GF-D8 (cell line): Measurements from ENCODE around the gene GPR62.

Experiments
- DNase-seq: peaks from one replicate; lab custom pipeline; 2025; lab: John Stamatoyannopoulos, UW

The GPR62 gene

DNA sequence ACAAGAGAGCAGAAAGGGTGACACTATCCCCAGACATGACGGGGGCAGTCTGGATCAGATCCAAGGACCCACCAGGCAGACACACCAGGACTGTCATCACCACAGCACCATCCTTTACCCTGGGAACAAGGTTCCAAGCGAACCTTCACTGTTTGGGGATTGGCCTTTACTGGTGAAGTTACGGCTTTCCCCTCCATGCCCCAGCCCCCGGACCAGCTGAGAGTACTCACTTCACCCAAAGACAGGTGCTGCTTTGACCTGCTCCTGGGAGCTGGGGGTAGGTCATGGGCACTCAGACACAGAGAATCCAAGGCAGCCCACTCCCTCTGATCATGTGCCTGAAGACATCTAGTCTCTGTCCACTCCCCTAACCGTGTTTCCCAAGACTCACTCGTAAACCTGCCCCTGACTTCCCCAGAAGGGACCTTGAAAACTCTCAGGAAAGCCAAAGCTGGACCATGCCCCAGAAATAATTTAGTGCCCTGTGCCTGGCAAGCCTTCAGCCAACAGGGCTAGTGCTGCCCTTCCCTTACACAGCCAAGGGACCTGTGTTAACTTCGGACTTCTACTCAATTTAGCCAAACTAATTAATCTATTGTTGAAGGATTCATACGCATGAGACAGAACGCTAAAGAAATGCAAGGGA lies 16.3 kb upstream of the GPR62 start:
- DNase-seq = no peak

DNA sequence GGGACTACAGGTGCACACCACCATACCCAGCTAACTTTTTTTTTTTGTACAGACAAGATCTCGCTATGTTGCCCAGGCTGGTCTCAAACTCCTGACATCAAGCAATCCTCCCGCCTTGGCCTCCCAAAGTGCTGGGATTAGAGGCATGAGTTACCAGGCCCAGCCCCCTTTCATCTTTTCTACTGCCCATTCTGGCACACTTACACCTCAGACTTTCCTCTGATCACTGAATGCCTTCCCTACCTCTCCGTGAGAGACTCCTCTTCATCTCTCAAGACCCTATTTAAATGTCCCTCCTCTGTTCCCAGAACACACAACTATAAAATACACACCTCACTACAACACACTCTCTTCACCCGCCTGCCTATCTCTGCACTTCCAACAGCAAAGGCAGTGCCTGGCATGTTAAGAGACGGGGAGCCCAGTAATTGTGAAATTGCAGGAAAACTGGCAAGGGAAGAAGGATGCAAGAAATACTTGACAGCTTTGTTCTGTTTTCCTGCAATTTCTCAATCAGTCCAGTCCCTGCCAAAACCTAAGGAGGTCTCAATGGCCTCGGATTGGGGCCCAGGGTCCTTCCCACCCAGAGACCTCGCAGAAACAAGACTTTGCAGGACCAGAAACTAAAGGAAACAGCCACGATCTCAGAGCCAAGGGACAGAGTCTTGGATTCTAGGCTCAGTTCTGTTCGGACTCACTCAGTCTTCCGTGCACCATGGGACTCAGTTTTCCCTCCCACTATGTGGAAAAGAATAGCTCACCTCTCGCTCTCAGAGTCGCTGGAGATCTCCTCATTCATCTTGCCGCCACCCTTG lies 14.3 kb upstream of the GPR62 start:
- DNase-seq = no peak

DNA sequence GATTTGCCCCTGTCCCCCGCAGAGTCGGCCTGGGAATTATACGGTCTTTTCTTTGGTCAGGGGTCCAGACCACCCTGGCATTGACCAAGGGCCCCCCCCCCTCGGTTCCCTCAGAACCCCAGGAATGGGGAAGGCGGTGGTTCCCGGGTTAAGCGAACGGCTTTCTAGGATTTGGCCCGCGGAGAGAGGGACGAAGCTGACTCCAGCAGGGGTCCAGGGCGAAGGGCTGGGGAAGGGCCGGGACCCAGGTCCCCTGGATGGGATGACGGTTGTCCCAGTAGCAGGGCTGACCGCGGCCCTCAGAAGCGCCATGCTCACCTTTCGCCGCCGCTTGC lies 13.8 kb upstream of the GPR62 start:
- DNase-seq = no peak

DNA sequence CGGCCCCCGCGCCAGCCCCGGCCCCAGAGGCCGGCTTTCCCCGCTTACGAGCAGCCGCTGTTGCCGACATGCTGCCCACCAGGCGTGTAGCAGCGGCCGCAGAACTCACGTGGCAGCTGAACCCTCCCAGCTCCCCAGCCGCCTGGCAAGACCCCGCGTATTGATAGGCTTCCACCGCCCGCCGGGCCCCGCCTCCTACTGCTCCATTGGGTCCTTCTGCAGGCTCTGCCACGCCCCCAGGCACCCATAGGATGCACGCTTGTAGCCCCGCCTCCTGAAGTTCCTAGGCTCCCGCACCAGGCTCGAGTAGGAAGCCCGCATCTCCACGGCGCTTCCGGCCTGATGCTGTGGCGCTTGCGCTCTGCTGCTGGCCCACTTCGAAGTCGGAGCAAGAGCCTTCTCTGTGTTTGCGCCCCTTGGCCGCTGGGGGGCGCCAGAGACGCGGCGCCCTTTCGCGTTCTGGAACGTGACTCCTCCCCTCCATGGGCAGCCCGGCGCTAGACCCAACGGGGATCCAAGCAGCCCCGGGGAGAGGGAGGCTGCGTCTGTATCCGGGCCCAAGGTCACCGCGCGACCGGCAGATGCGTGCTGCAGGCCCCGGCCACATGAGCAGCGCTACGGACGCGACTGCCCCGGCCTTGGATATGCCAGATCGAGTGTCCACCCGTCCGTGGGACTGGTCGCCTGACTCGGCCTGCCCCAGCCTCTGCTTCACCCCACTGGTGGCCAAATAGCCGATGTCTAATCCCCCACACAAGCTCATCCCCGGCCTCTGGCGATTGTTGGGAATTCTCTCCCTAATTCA lies 13.2 kb upstream of the GPR62 start, which contains the start of the genes PARP3 and RRP9:
Gene PARP3 (plus strand): TSS at position 566 of the 805 bp plus-strand sequence. CDS start 993 bp downstream, outside the sequence.
Gene RRP9 (minus strand): TSS at position 107 of the 805 bp plus-strand sequence. CDS start 37 bp downstream, at position 70.
- DNase-seq = peak; percentile 99

DNA sequence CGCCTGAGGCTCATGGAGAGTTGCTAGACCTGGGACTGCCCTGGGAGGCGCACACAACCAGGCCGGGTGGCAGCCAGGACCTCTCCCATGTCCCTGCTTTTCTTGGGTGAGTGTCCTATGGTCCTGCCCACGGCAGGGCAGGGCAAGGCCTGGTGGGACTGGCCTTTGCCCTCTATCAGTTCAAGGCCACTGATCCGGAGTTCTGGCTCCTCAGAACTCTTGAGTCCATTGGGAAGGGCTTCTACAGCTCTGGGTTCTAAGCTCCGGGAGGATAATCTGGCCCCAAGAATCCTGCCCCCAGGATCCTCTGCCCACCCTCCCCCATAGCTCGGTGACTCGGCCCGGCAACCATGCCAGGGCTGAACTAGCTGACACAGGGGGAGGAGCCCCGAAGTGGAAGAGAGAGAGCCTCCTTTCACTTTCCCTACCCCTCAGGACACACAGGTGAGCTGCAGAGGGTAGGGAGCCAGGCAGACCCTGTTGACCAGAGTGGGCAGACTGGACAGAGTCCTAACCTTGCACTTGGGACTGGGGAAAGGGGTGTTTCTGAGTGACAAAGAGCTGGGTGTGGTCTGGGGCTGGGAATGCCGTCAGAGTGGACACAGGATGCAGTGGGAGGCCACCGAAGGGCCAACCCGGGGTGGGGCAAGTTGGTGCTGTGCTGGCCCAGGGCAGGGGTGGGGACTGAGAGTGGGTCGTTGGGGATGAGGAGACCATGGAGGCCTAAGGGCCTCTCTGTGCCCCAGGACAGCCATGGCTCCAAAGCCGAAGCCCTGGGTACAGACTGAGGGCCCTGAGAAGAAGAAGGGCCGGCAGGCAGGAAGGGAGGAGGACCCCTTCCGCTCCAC lies 12.4 kb upstream of the GPR62 start:
- DNase-seq = peak; percentile 21

DNA sequence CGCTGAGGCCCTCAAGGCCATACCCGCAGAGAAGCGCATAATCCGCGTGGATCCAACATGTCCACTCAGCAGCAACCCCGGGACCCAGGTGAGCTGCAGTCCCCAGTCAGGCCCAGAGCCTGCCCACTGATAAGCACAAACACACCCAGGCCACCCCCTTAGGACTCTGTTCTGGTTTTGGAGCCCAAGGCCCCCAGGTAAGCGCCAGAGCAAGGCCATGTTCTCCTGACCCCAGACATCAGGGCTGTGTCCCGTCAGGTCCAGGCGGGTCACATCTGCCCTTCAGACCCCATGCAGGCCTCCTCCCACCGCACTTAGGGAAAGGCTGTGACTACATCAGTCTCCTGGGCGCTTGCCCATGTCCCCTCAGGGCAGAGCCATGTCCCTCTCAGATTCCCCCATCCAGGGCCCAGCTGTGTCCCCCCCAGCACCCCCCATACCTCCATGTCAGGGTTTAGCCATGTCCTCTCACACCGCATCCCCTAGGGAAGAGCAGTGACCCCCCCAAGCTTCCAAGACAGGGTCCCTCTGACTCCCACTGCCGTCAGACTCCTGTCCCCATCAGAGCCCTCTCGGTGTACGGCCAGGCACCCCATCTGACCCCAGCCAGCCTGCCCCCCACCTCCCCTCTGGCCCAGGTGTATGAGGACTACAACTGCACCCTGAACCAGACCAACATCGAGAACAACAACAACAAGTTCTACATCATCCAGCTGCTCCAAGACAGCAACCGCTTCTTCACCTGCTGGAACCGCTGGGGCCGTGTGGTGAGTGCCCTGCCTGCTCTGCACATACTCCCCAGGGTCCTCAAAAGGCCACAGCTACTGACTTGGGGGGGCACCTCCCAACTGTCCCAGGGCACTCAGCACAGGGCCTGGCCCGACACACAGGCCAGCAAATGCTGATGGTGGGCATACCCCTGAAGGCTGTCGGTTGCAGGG lies 11.5 kb upstream of the GPR62 start:
- no peak for DNase-seq

DNA sequence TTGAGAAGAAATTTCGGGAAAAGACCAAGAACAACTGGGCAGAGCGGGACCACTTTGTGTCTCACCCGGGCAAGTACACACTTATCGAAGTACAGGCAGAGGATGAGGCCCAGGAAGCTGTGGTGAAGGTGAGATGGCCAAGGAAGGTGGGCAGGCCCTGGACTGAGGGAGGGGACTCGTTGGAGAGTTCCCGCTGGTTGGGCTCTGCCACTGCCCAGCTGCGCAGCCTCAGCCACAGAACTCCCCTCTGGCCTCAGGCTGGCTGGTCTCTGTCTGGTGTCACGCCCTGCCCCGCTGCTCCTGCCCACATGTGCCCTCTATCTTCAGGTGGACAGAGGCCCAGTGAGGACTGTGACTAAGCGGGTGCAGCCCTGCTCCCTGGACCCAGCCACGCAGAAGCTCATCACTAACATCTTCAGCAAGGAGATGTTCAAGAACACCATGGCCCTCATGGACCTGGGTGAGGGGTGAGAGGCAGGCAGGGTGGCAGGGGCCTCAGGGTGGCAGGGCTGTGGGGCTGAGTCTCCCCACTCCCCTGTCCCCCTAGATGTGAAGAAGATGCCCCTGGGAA lies 10.6 kb upstream of the GPR62 start:
- no peak for DNase-seq

DNA sequence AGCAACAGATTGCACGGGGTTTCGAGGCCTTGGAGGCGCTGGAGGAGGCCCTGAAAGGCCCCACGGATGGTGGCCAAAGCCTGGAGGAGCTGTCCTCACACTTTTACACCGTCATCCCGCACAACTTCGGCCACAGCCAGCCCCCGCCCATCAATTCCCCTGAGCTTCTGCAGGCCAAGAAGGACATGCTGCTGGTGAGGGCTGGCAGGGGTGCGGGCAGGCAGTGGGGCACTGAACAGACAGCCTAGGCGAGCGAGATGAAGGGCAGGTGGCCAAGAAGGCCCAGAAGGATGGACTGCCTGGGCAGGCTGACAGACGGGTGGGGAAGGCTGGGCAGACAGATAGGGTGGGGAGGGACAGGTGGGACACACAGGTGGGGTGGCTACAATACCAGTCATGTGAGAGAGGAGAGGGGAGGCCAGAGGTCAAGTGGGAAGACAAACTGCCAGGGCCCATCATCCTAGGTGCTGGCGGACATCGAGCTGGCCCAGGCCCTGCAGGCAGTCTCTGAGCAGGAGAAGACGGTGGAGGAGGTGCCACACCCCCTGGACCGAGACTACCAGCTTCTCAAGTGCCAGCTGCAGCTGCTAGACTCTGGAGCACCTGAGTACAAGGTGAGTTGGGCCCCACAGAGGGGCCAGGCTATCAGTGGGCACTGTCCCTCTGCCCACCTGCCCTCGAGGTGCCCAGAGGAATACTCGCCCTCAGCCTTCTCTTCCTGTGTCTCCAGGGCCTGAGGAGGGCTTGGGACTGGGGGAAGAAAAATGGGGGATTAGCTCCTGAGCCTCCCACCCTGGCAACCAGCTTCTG lies 9.9 kb upstream of the GPR62 start:
- DNase-seq = no peak

DNA sequence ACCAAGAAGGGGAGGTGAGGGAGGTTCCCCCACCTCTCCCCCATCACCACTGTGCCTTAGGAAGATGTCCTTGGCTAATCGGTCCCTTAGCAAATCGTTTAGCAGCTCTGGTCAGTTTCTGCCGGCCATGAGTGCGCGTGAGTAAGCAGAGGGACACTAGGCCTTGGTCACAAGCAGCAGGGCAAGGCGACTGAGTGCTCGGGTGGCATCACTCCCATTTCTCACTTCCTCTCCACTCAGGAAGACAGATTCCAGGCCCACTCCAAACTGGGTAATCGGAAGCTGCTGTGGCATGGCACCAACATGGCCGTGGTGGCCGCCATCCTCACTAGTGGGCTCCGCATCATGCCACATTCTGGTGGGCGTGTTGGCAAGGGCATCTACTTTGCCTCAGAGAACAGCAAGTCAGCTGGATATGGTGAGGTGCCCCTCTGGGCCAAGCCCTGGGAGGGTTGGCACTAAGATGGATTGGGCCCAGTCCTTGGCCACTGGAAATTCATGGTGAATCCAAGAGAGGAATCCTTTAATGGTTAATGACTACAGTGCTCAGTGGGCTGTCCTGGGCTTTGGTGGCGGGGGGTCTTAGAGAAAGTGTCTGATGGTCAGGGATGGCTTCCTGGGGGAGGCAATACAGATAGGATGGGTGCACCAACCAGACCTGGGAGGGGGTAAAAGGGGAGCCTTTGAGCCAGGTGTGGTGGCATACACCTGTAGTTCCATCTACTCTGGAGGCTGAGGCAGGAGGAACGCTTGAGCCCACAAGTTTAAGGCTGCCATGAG lies 9.1 kb upstream of the GPR62 start:
- DNase-seq = no peak

DNA sequence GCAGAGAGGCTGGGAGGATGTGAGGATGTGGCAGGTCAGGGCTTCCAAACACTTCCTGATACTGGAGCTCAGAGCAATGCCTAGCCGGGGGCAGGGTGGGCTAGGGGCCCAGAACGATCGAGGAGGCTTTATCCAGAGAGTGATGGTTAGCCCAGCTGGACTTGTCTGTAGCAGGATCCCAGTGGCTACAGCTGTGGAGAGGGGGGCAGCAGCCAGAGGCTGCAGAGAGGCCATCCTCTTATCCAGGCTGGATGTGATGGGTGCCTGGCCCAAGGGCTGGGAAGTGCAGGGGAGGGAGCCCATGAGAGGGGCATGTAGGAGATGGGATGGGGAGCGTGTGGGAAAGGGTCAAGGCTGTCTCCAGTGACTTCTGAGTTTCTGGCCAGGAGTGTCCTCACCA lies 8.4 kb upstream of the GPR62 start:
- no peak for DNase-seq

DNA sequence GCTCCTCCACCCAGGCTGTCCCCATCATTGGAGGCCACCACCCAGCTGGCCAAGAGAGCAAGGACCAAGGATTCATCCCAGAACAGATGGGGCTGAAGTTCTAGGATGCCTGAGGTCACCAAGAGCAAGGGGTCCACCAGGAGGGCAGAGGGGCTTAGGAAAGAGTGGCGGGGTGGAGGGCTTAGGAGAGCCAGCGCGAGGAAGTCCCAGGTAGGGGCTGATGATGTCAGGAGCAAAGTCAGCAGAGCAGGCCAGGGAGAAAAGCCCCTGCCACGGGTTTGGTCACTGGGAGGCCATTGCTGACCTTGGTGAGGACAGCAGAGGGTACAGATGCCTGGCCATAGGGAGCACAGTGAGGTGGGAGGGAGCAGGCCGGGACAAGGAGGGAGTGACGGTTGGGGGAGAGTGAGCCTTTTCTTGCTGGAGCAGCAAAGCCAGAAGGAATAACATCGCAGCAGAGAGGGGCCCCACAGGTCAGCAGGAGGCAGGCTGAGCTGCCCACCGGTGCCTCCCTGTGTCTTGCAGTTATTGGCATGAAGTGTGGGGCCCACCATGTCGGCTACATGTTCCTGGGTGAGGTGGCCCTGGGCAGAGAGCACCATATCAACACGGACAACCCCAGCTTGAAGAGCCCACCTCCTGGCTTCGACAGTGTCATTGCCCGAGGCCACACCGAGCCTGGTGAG lies 7.8 kb upstream of the GPR62 start:
- DNase-seq = no peak

DNA sequence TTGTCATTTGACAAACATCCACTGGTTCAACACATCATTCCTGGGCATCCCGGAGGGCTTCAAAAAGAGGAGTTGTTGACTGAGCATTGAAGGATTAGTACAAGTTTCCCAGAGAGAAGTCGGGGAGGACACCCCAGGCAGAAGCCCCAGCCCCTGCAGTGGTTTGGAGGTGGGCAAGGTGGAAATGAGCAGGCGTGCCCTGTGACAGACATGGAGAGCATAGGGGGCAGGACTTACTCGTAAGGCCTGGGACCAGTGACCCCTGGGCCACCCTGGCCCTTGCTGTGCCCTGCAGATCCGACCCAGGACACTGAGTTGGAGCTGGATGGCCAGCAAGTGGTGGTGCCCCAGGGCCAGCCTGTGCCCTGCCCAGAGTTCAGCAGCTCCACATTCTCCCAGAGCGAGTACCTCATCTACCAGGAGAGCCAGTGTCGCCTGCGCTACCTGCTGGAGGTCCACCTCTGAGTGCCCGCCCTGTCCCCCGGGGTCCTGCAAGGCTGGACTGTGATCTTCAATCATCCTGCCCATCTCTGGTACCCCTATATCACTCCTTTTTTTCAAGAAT lies 7.1 kb upstream of the GPR62 start:
- no peak for DNase-seq

DNA sequence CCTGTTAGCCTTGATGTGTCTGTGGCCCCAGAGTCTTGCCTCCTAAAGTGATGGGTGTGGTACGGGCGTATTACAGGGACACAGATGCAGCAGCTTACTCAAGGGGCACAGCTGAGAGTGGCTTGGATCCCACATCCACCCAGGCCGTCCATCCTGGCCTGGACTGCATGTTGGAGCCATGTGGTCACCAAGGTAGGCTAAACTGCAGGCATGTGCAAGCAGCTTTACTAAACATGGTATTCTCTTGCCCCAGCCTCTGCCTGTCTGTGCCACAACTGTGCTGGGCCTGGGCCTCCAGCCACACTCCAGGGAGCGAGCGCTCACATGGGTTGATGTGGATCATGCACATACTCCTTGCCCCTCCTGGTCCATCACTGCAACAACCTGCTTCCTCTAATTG lies 6.1 kb upstream of the GPR62 start:
- DNase-seq = no peak

DNA sequence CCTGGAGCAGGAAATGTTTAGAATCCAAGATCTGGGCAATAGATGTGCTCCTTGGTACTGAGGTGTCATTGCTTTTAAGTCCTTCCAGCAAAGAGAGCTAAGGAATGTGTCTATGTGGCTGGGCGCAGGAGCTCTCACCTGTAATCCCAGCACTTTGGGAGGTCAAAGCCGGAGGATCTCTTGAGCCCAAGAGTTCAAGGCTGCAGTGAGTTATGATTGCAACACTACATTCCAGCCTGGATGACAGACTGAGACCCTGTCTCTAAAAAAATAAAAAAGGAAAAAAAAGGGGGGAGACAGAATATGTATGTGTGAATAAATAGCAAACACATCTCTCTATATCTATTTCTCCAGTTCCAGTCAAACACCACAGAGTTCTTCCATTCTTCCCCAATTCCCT lies 4.3 kb upstream of the GPR62 start:
- no peak for DNase-seq

DNA sequence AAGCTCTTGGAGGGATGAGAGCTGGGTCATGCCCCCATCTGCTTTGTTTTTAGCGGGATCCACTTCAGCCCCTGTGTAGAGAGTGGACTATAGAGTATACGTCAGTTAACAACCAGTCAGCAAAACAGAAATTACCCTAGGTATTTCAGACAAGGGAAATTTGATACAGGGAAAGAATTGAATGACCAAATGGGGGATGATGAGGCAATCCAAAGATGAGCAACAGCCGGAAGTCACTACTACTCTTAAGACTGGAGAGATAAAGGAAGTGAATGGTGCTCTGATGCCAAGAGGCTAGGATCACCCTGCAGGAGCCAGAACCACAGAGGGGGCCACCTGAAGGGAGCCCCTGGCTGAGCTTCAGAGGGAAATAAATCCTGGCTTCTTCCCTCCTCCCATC lies 1.7 kb upstream of the GPR62 start:
- peak; percentile 51 for DNase-seq

DNA sequence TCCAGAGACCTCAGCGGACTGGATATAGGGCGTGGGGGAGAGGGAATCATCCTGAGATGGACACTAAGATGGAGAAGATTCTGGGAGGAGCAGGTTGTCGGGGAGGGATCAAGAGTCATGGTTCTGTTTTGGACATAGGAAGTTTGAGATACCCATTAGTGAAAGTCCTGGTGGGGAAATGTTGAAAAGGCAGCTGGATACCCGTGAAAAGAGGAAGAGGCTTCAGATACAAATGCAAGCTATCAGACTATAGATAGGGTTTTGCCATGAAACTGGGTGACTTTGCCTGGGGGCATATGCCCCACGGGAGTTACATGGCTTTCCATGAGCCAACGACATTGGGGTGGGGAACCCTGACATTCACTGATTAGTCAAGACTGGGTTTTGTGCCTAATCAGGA lies 1.1 kb upstream of the GPR62 start:
- DNase-seq = peak; percentile 19

DNA sequence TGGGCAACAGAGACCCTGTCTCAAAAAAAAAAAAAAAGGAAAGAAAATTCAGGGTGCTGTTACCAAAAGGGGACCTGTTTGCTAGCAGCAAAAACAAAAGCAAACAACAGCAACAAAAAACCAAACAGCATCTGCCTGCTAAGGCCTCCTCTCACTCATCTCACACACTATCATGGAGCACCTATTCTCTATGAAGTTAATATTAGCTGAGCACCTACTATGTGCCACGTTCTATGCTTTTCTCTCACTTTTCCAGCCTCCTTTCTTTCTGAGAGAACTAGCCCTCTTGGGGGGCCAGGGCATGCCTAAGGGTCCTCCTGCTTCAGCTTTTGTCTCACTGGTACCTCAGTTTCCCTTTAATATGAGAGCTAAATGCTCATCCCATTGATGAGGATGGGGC lies 468 bp upstream of the GPR62 start:
- DNase-seq = no peak
